Smooth muscle cell (in vitro differentiated cells): Measurements from ENCODE around the gene SEMA3C. TPM values are rescaled to one million over a fixed set of nuclear protein-coding genes. Genes with fewer than 3 reads are reported as not detected.

Experiments used
- DNase-seq: peaks from one replicate; lab custom pipeline; 2025; ENCODE audit not compliant: unreplicated experiment; lab: John Stamatoyannopoulos, UW
- H2AFZ ChIP-seq: fragments of 200-600 bp; sonication (generic); 2 replicates; pipeline ENCODE4 v1.6.0; 2016; ENCODE audit warnings: antibody characterized with exemption, low read depth, mild to moderate bottlenecking
- H3F3A ChIP-seq: fragments of 200-600 bp; sonication (generic); 2 replicates; pipeline ENCODE4 v1.6.0; 2017; ENCODE audit warnings: antibody characterized with exemption, low read depth
- H3K27ac ChIP-seq: fragments of 200-600 bp; sonication (generic); 2 replicates; pipeline ENCODE4 v1.5.1; 2016; ENCODE audit warnings: low read depth, mild to moderate bottlenecking
- H3K27me3 ChIP-seq: fragments of 200-600 bp; sonication (generic); 2 replicates; pipeline ENCODE4 v1.6.1; 2016; ENCODE audit warnings: low read depth, mild to moderate bottlenecking
- H3K36me3 ChIP-seq: fragments of 200-600 bp; sonication (generic); 2 replicates; pipeline ENCODE4 v1.5.1; 2016; ENCODE audit warnings: low read depth
- H3K4me1 ChIP-seq: fragments of 200-600 bp; sonication (generic); 2 replicates; pipeline ENCODE4 v1.5.1; 2016; ENCODE audit warnings: low read depth
- H3K4me2 ChIP-seq: fragments of 200-600 bp; sonication (generic); 2 replicates; pipeline ENCODE4 v1.6.0; 2016; ENCODE audit warnings: mild to moderate bottlenecking
- H3K4me3 ChIP-seq: fragments of 200-600 bp; sonication (generic); 2 replicates; pipeline ENCODE4 v1.5.1; 2016; ENCODE audit warnings: mild to moderate bottlenecking
- H3K79me2 ChIP-seq: fragments of 200-600 bp; sonication (generic); 2 replicates; pipeline ENCODE4 v1.6.0; 2016; ENCODE audit warnings: low read depth, mild to moderate bottlenecking
- H3K9ac ChIP-seq: fragments of 200-600 bp; sonication (generic); 2 replicates; pipeline ENCODE4 v1.6.0; 2016; ENCODE audit warnings: low read depth
- H3K9me3 ChIP-seq: fragments of 200-600 bp; sonication (generic); replicated peaks from 2 replicates; pipeline ENCODE4 v1.5.1; 2016; ENCODE audit warnings: low read depth
- H4K20me1 ChIP-seq: fragments of 200-600 bp; sonication (generic); 2 replicates; pipeline ENCODE4 v1.6.0; 2016; ENCODE audit warnings: low read depth
- CTCF ChIP-seq: fragments of 200-600 bp; sonication (generic); IDR thresholded peaks from 2 replicates; pipeline ENCODE4 v1.5.1; 2017; ENCODE audit warnings: borderline replicate concordance, mild to moderate bottlenecking, antibody characterized with exemption; ENCODE audit not compliant: insufficient read depth, poor library complexity, severe bottlenecking
- WGBS: methylation state at CpG from one replicate; pipeline ENCODE4 v1.1.7; 2016; ENCODE audit warnings: low lambda C conversion rate; 5-methylcytosine and 5-hydroxymethylcytosine counted together
- polyA plus RNA-seq: library from polyadenylated mRNA; unstranded; fragments of >200 nt; fragmentation: Nextera tagmentation; extraction: Ambion mirVana; gene quantifications from 2 replicates; pipeline ENCODE4 v1.2.1, GENCODE V29; 2016
- total RNA-seq: library from RNA; depleted of rRNA; stranded (reverse); fragments of >200 nt; gene quantifications from 2 replicates; pipeline ENCODE4 v1.2.3, GENCODE V29; 2014

SEMA3C gene
- total and polyA plus RNA-seq, 2 experiments from 2014 or later = 20.6 to 295 TPM

- H3K4me2 ChIP-seq = no peak overlapping the region
- 70% methylated on average over 6 of the region's 6 CpGs for WGBS
These were observed 10.5 kb downstream of the SEMA3C start for GRCh38 chr7:80908360-80908797.

GRCh38 chr7:80907612-80908011, 11.2 kb downstream of the SEMA3C start:
- no peaks in the 10 kb centered on the region for H3K9me3 ChIP-seq
- DNase-seq = no peak
- H3K27ac ChIP-seq = no peak overlapping the region
- H3K9ac ChIP-seq = no peak overlapping the region
- no peaks in the 10 kb centered on the region for H3K36me3 ChIP-seq
- no peak overlapping the region for H2AFZ ChIP-seq
- H3K4me2 ChIP-seq = no peak overlapping the region
- no peaks in the 10 kb centered on the region for H3F3A ChIP-seq
- no peaks in the 10 kb centered on the region for H4K20me1 ChIP-seq
- 90% methylated on average over 4 of the region's 4 CpGs for WGBS
- no peak for TF ChIP-seq CTCF
- peaks cover 3% of the 10 kb centered on the region for H3K4me1 ChIP-seq
- peaks cover 4% of the 10 kb centered on the region for H3K79me2 ChIP-seq
- H3K4me3 ChIP-seq = no peak overlapping the region
- H3K27me3 ChIP-seq = no peaks in the 10 kb centered on the region

More at GRCh38 chr7:80908360-80908797, 10.5 kb downstream of the SEMA3C start:
- Histone ChIP-seq H3K27me3 (no peaks in the 10 kb centered on the region), H3F3A (no peaks in the 10 kb centered on the region), H4K20me1 (no peaks in the 10 kb centered on the region), H2AFZ (no peak overlapping the region), H3K9me3 (no peaks in the 10 kb centered on the region), H3K4me3 (no peak overlapping the region), H3K9ac (no peak overlapping the region), H3K79me2 (peaks cover 5% of the 10 kb centered on the region), H3K27ac (no peak overlapping the region), H3K36me3 (no peaks in the 10 kb centered on the region), H3K4me1 (peaks cover 3% of the 10 kb centered on the region)
- TF ChIP-seq CTCF = no peak
- DNase-seq = no peak

GRCh38 chr7:80907141-80907601, 11.7 kb downstream of the SEMA3C start:
- Histone ChIP-seq H3K27me3 (no peaks in the 10 kb centered on the region), H3K4me3 (no peak overlapping the region), H3K4me1 (peaks cover 3% of the 10 kb centered on the region), H3K79me2 (peaks cover 4% of the 10 kb centered on the region), H3K4me2 (peak overlapping the region; percentile 20), H2AFZ (no peak overlapping the region), H3K36me3 (no peaks in the 10 kb centered on the region), H4K20me1 (no peaks in the 10 kb centered on the region), H3K27ac (no peak overlapping the region), H3K9ac (no peak overlapping the region), H3F3A (no peaks in the 10 kb centered on the region), H3K9me3 (no peaks in the 10 kb centered on the region)
- no peak for DNase-seq
- 62% methylated on average over 4 of the region's 4 CpGs for WGBS
- no peak for TF ChIP-seq CTCF

- Histone ChIP-seq H3K9ac (no peak overlapping the region), H3K36me3 (no peaks in the 10 kb centered on the region), H3K4me1 (peaks cover 3% of the 10 kb centered on the region), H3K27ac (no peak overlapping the region), H2AFZ (no peak overlapping the region), H3K4me2 (peak overlapping the region; percentile 12), H3K9me3 (no peaks in the 10 kb centered on the region), H3K27me3 (no peaks in the 10 kb centered on the region), H3F3A (no peaks in the 10 kb centered on the region), H3K79me2 (peaks cover 4% of the 10 kb centered on the region), H3K4me3 (no peak overlapping the region), H4K20me1 (no peaks in the 10 kb centered on the region)
- 8% methylated on average over 3 of the region's 3 CpGs for WGBS
- no peak for TF ChIP-seq CTCF
- DNase-seq = no peak
These were observed 13.5 kb downstream of the SEMA3C start for GRCh38 chr7:80905334-80905733.
